Liver (tissue), 9 donors: Measurements from ENCODE around the gene UFC1. TPM values are rescaled to one million over a fixed set of nuclear protein-coding genes. Genes with fewer than 3 reads are reported as not detected.

Source experiments
- DNase-seq: peaks from one replicate; pipeline ENCODE4 v3.0.0-alpha.2; 2017; ENCODE audit warnings: low spot score
- H3K27ac ChIP-seq, 2 donors: one replicate each; pipeline ENCODE4 v1.7.0; 2013; ENCODE audit warnings: inconsistent platforms in 2 of 2, low read length in 2 of 2, control low read depth in 1 of 2, low read depth in 1 of 2, mild to moderate bottlenecking in 1 of 2
- H3K27me3 ChIP-seq, 4 donors: one replicate each; pipeline versions ENCODE4 v1.6.1 to v1.7.0; 2013; ENCODE audit warnings: low read length in 3 of 4, inconsistent platforms in 1 of 4, mild to moderate bottlenecking in 1 of 4, moderate library complexity in 1 of 4; ENCODE audit not compliant: control insufficient read depth in 4 of 4, insufficient read depth in 4 of 4
- H3K36me3 ChIP-seq, 4 donors: one replicate each; pipeline versions ENCODE4 v1.6.1 to v1.7.0; 2013; ENCODE audit warnings: low read length in 3 of 4, mild to moderate bottlenecking in 3 of 4, low read depth in 1 of 4, moderate library complexity in 1 of 4; ENCODE audit not compliant: control insufficient read depth in 4 of 4, insufficient read depth in 3 of 4
- H3K4me1 ChIP-seq, 4 donors: one replicate each; pipeline versions ENCODE4 v1.6.1 to v1.7.0; 2013; ENCODE audit warnings: low read length in 3 of 4, mild to moderate bottlenecking in 3 of 4, moderate library complexity in 1 of 4; ENCODE audit not compliant: control insufficient read depth in 4 of 4, insufficient read depth in 4 of 4
- H3K4me3 ChIP-seq, 3 donors: one replicate each; pipeline versions ENCODE4 v1.6.1 to v1.7.0; 2013; ENCODE audit warnings: low read length in 3 of 3, control low read depth in 1 of 3, low read depth in 1 of 3, mild to moderate bottlenecking in 1 of 3
- H3K9ac ChIP-seq, 2 donors: one replicate each; pipeline ENCODE4 v1.7.0; 2013; ENCODE audit warnings: low read length in 2 of 2, mild to moderate bottlenecking in 2 of 2, moderate library complexity in 2 of 2, control low read depth in 1 of 2, low read depth in 1 of 2
- H3K9me3 ChIP-seq, 4 donors: one replicate each; pipeline versions ENCODE4 v1.6.1 to v1.7.0; 2013; ENCODE audit warnings: low read length in 3 of 4; ENCODE audit not compliant: control insufficient read depth in 4 of 4
- ATF3 ChIP-seq: IDR thresholded peaks from 2 replicates; pipeline ENCODE4 v1.6.1; 2016; ENCODE audit warnings: antibody characterized with exemption
- EGR1 ChIP-seq, 2 donors: IDR thresholded peaks; 2 replicates each; pipeline ENCODE4 v1.6.1; 2016 to 2018; ENCODE audit warnings: antibody characterized with exemption in 2 of 2, low read depth in 2 of 2
- FOXA2 ChIP-seq: IDR thresholded peaks from 2 replicates; pipeline ENCODE4 v1.6.1; 2016; ENCODE audit warnings: antibody characterized with exemption
- GABPA ChIP-seq, 2 donors: IDR thresholded peaks in 1 of 2; conservative IDR thresholded peaks in 1 of 2; 2 replicates each; pipeline ENCODE4 v1.6.1; 2016; ENCODE audit warnings: antibody characterized with exemption in 2 of 2, mild to moderate bottlenecking in 1 of 2, moderate library complexity in 1 of 2
- HNF4A ChIP-seq, 2 donors: conservative IDR thresholded peaks; 2 replicates each; pipeline ENCODE4 v1.6.1; 2016; ENCODE audit warnings: antibody characterized with exemption in 2 of 2, mild to moderate bottlenecking in 2 of 2
- HNF4G ChIP-seq: IDR thresholded peaks from 2 replicates; pipeline ENCODE4 v1.6.1; 2016; ENCODE audit warnings: antibody characterized with exemption
- JUND ChIP-seq, 2 donors: IDR thresholded peaks; 2 replicates each; pipeline ENCODE4 v1.6.1; 2016; ENCODE audit warnings: antibody characterized with exemption in 2 of 2
- MAX ChIP-seq: IDR thresholded peaks from 2 replicates; pipeline ENCODE4 v1.6.1; 2016; ENCODE audit warnings: antibody characterized with exemption
- NR2F2 ChIP-seq: IDR thresholded peaks from 2 replicates; pipeline ENCODE4 v1.6.1; 2016; ENCODE audit warnings: antibody characterized with exemption
- RAD21 ChIP-seq, 2 donors: IDR thresholded peaks; 2 replicates each; pipeline ENCODE4 v1.6.1; 2016; ENCODE audit warnings: antibody characterized with exemption in 2 of 2, mild to moderate bottlenecking in 2 of 2
- REST ChIP-seq: IDR thresholded peaks from 2 replicates; pipeline ENCODE4 v1.6.1; 2016; ENCODE audit warnings: antibody characterized with exemption, mild to moderate bottlenecking
- RXRA ChIP-seq, 2 donors: IDR thresholded peaks; 2 replicates each; pipeline ENCODE4 v1.6.1; 2017 to 2018; ENCODE audit warnings: antibody characterized with exemption in 2 of 2, mild to moderate bottlenecking in 1 of 2
- SP1 ChIP-seq: IDR thresholded peaks from 2 replicates; pipeline ENCODE4 v1.6.1; 2018; ENCODE audit warnings: antibody characterized with exemption, mild to moderate bottlenecking
- TAF1 ChIP-seq: conservative IDR thresholded peaks from 2 replicates; pipeline ENCODE4 v1.6.1; 2016; ENCODE audit warnings: antibody characterized with exemption, mild to moderate bottlenecking
- YY1 ChIP-seq: IDR thresholded peaks from 2 replicates; pipeline ENCODE4 v1.6.1; 2016; ENCODE audit warnings: antibody characterized with exemption, mild to moderate bottlenecking
- ZBTB33 ChIP-seq: IDR thresholded peaks from 2 replicates; pipeline ENCODE4 v1.6.1; 2016; ENCODE audit warnings: antibody characterized with exemption
- WGBS: extraction: QIAGEN DNeasy Blood & Tissue Kit; methylation state at CpG from one replicate; pipeline ENCODE4 v1.1.7; 2013; 5-methylcytosine and 5-hydroxymethylcytosine counted together
- polyA plus RNA-seq, 2 donors: library from polyadenylated mRNA; stranded (reverse) in 1 of 2; unstranded in 1 of 2; fragments of 200-250 nt in 1 of 2; fragments of >200 nt in 1 of 2; fragmentation: Nextera tagmentation in 1 of 2; extraction: Ambion mirVana in 1 of 2; gene quantifications; one replicate each; pipeline versions ENCODE4 v1.2.1 to v1.2.3, GENCODE V29; 2013 to 2015
- total RNA-seq, 2 donors: library from RNA; depleted of rRNA; stranded (reverse); fragments of >200 nt; gene quantifications; one replicate each; pipeline ENCODE4 v1.2.3, GENCODE V29; 2014
- donor health status: healthy.
- donor health status: healthy.
- donor health status: healthy.
- donor health status: healthy.
- donor health status: healthy.

The UFC1 gene
- total and polyA plus RNA-seq, 4 donors, result 34.2 to 47.5 (median 43.3) TPM

GRCh38 chr1:161160671-161161145 is 6.9 kb downstream of the UFC1 start:
- Histone ChIP-seq H3K4me1 (peaks cover 13 to 40% (median 23%) of the 10 kb centered on the region in 4 donors), H3K36me3 (peaks cover 0 to 25% (median 9%) of the 10 kb centered on the region in 4 donors), H3K27ac (no peak overlapping the region), H3K9ac (no peak overlapping the region), H3K27me3 (no peaks in the 10 kb centered on the region), H3K9me3 (no peaks in the 10 kb centered on the region), H3K4me3 (no peak overlapping the region)
- WGBS, result 96% methylated on average over 22 of the region's 22 CpGs
- TF ChIP-seq TAF1 (no peak), NR2F2 (no peak), EGR1 (IDR thresholded peaks at IDR 0.05; ENCODE audit: low read depth in 2 of 2) (no peak), ATF3 (no peak), ZBTB33 (no peak), GABPA (IDR thresholded peaks at IDR 0.05 in 1 of 2, conservative IDR thresholded peaks at IDR 0.05 in 1 of 2) (no peak), HNF4G (no peak), JUND (IDR thresholded peaks at IDR 0.05) (no peak), REST (no peak), RAD21 (IDR thresholded peaks at IDR 0.05) (no peak), YY1 (no peak)
- DNase-seq, result no peak

- Histone ChIP-seq H3K9me3 (no peaks in the 10 kb centered on the region), H3K9ac (no peak overlapping the region), H3K36me3 (peaks cover 0 to 25% (median 9%) of the 10 kb centered on the region in 4 donors), H3K4me1 (peaks cover 13 to 46% (median 28%) of the 10 kb centered on the region in 4 donors), H3K27ac (no peak overlapping the region), H3K4me3 (no peak overlapping the region), H3K27me3 (no peaks in the 10 kb centered on the region)
- WGBS, result 91% methylated on average over 5 of the region's 5 CpGs
- DNase-seq, result no peak
- TF ChIP-seq ATF3, result no peak
- TF ChIP-seq ZBTB33, result no peak
- no peak for TF ChIP-seq NR2F2
- TF ChIP-seq EGR1 (IDR thresholded peaks at IDR 0.05; ENCODE audit: low read depth in 2 of 2), result no peak
- TF ChIP-seq JUND (IDR thresholded peaks at IDR 0.05), result no peak
- no peak for TF ChIP-seq GABPA (IDR thresholded peaks at IDR 0.05 in 1 of 2, conservative IDR thresholded peaks at IDR 0.05 in 1 of 2)
- TF ChIP-seq SP1, result no peak
- no peak for TF ChIP-seq HNF4A (conservative IDR thresholded peaks at IDR 0.05)
- no peak for TF ChIP-seq RAD21 (IDR thresholded peaks at IDR 0.05)
- TF ChIP-seq FOXA2, result no peak
- TF ChIP-seq YY1, result no peak
- no peak for TF ChIP-seq MAX
- TF ChIP-seq RXRA (IDR thresholded peaks at IDR 0.05), result no peak
- no peak for TF ChIP-seq TAF1
- no peak for TF ChIP-seq REST
Observed at GRCh38 chr1:161161652-161162051, 7.9 kb downstream of the UFC1 start.
